ENCODE results near the gene CSGALNACT2.
A peak's percentile ranks its signal among the peaks of the same experiment; 100 is the strongest.
"Not testable (repeated sequence)": the region's sequence is repeated elsewhere in the genome, so short reads cannot be mapped to it uniquely, and the experiment has no call there.

CSGALNACT2 gene

DNA sequence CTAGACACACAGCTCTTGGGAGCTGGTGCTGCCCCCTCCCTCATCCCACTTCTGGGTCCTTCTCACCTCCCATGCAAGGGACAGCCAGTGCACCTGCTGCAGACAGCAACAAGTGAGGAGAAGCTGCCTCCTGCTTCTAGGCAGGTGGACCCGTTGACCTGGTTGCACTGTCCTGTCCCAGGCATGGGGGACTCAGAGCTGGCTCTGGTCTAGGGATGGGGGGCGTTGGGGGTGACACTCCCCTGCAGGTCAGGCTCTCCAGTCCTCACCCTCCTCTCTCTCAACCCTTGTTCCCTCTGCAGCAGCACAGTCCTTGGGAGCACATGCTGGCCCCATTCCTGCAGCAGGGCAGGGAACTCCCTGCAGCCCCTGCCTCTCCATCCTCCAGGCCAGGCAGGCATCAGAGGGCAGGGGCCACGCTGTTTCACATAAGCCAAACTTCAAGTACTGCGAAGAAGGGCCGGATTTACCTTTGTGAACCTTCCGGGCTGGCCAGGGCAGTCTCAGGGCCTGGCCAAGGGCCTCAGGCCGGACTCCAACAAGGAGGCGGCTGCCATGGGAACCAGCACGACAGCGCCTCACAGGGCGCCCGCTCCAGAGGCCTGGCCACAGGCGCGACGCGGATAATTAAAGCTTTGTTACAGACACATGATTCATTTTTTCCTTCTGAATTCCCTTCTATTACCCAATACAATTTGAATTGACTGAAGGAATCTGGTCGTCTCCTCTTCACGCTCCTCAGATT lies 80.1 kb downstream of the CSGALNACT2 start:
- no peak for DNase-seq

GRCh38 chr10:43218951-43219837 lies 80.9 kb downstream of the CSGALNACT2 start:
- no peak for DNase-seq

GRCh38 chr10:43219848-43220247 lies 81.6 kb downstream of the CSGALNACT2 start:
- DNase-seq = no peak

GRCh38 chr10:43220251-43220650 lies 82.0 kb downstream of the CSGALNACT2 start:
- DNase-seq = not testable (repeated sequence)

DNA sequence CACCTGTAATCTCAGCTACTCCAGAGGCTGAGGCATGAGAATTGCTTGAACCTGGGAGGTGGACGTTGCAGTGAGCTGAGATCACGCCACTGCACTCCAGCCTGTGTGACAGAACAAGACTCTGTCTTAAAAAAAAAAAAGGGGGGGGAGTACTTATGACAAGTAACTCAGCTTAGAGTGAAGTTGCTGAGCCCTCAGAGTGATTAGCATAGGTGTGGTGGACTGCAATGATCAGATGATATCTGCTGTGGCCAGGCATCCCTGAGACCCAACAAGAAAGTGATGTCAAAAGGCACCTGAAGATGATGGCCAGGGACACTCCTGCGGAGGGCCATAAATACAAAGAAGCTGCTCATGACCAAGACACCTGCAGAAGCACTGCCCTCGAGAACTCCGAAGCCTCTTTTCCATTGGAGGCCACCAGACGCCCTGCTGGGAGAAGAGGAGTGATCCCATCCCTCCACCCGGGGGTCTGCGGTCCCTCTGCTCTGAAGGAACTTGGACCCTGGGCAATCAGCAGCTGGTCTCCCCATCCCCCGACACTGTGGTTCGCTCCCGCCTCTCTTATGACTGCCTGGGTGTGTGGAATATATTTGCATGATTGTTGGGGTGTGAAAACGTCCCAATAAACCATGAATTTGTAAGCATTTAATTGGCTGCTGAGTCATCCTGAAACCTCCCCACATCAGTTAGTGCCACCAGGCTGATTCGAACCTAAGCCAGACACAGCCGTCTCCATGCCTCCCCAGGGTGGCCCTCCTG lies 82.6 kb downstream of the CSGALNACT2 start:
- DNase-seq = no peak

GRCh38 chr10:43221419-43222209 lies 83.4 kb downstream of the CSGALNACT2 start:
- no peak for DNase-seq

GRCh38 chr10:43222210-43222720 lies 84.0 kb downstream of the CSGALNACT2 start:
- no peak for DNase-seq

DNA sequence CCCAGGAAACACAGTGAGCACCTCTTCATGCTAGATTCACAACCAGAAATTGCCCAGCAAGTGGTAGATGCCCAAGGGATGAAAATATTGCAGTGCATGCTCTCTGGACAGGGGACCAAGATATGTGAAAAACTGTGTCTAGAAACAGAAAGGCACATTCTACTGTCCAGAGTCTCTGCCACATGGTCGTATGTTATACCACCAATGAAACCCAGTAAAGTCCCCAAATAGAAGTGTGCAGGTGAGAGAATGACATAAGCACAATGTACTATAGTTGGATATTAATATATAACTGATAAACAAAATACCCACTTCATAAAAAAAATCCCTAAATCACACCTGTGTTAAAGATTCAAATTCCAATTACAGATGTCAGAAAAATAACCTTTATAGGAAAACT lies 84.8 kb downstream of the CSGALNACT2 start:
- no peak for DNase-seq

GRCh38 chr10:43224321-43224720 lies 86.1 kb downstream of the CSGALNACT2 start:
- DNase-seq = no peak

- no peak for DNase-seq
Measured at GRCh38 chr10:43225004-43225786, 87.0 kb downstream of the CSGALNACT2 start.

GRCh38 chr10:43225787-43226153 lies 87.5 kb downstream of the CSGALNACT2 start:
- no peak for DNase-seq

GRCh38 chr10:43226441-43226840 lies 88.2 kb downstream of the CSGALNACT2 start:
- no peak for DNase-seq

GRCh38 chr10:43226851-43227845 lies 88.9 kb downstream of the CSGALNACT2 start:
- DNase-seq = no peak

GRCh38 chr10:43227911-43228782 lies 89.9 kb downstream of the CSGALNACT2 start:
- DNase-seq = no peak

GRCh38 chr10:43228783-43229207 lies 90.5 kb downstream of the CSGALNACT2 start:
- DNase-seq = no peak

- DNase-seq = peak in 1 of 2 experiments; percentile 11
Measured at GRCh38 chr10:43229208-43230061, 91.2 kb downstream of the CSGALNACT2 start.

- no peak for DNase-seq
Measured at GRCh38 chr10:43230101-43230908, 92.1 kb downstream of the CSGALNACT2 start.
